GM19099 (cell line): ENCODE data around the gene CCDC171.

Experiments used
- POLR2A ChIP-seq: IDR thresholded peaks from 3 replicates; pipeline ENCODE4 v1.6.1; 2011; ENCODE audit warnings: low read depth; ENCODE audit not compliant: insufficient read length; ENCODE audit errors: extremely low read depth

Gene CCDC171

DNA sequence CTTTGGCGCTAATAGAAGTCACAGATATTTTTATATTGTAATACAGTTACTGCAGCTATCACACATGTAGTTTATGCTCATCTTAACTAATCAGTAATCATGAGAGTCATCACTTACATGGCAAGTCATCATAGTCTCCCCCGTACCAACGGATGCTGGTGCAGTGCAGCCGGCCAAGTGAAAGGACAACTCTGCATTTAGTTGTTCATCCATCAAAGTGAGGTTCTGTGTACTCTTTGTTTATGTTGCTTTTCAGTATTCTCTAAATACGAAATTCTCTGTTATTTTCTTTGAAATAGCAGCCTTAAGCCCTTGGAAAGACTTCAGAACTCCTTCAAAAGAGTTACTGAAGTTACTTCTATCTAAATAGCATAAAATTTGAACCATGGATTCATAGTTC is 216.7 kb downstream of the CCDC171 start:
- TF ChIP-seq POLR2A = no peak

DNA sequence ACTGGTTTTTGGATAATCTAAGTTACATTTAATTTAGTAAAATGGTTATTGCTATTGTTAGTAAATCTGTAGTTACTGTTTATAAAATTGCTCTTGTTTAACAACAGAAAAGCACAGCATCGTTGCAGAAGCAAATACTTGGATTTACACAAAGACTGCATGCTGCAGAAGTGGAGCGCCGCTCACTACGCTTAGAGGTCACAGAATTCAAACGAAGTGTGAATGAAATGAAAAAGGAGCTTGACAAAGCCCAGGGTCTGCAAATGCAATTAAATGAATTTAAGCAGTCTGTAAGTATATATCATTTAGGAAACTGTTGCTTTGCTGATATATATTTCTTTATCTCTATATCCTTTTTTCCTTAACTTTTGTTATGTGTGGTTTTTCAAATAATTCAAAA is 226.0 kb downstream of the CCDC171 start:
- no peak for TF ChIP-seq POLR2A

- TF ChIP-seq POLR2A = no peak
Measured at GRCh38 chr9:15782106-15782505, 229.3 kb downstream of the CCDC171 start.

GRCh38 chr9:15785584-15785983 is 232.7 kb downstream of the CCDC171 start:
- TF ChIP-seq POLR2A = no peak

DNA sequence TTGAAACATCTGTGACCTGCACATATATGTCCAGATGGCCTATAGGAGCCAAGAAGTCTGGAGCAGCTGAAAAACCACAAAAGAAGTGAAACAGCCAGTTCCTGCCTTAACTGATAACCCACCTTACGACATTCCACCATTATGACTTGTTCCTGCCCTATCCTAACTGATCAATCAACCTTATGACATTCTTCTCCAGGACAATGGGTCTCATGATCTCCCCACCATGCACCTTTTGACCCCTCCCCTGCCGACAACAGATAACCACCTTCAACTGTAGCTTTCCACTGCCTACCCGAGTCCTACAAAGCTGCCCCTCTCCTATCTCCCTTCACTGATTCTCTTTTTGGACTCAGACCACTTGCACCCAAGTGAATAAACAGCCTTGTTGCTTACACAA is 233.8 kb downstream of the CCDC171 start:
- TF ChIP-seq POLR2A = no peak

- TF ChIP-seq POLR2A = no peak
Measured at GRCh38 chr9:15813076-15813475, 260.2 kb downstream of the CCDC171 start.

GRCh38 chr9:15824310-15824709 is 271.5 kb downstream of the CCDC171 start:
- no peak for TF ChIP-seq POLR2A

GRCh38 chr9:15831384-15831783 is 278.5 kb downstream of the CCDC171 start:
- no peak for TF ChIP-seq POLR2A

- TF ChIP-seq POLR2A = no peak
Measured at GRCh38 chr9:15834541-15834940, 281.7 kb downstream of the CCDC171 start.

- no peak for TF ChIP-seq POLR2A
Measured at GRCh38 chr9:15837079-15837679, 284.3 kb downstream of the CCDC171 start.

GRCh38 chr9:15842051-15842450 is 289.2 kb downstream of the CCDC171 start:
- no peak for TF ChIP-seq POLR2A

DNA sequence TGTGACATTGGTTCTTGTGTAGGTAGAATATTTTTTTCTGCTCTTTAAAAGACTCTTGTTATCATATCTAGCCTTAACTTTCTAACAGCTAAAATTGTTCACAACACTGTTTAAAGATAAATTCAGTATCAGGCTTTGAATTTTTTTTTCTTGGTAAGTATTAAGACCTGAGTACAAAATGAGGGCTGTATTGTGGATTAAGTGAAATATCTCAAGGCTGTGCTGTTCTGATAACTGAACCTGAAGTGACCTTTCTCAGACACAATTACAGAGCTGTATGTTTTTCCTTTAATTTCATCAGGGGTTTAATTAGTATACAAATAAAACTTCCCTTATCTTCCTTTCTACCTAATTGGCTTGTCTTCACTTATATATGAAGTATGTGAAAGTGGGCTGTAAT is 290.5 kb downstream of the CCDC171 start:
- no peak for TF ChIP-seq POLR2A

DNA sequence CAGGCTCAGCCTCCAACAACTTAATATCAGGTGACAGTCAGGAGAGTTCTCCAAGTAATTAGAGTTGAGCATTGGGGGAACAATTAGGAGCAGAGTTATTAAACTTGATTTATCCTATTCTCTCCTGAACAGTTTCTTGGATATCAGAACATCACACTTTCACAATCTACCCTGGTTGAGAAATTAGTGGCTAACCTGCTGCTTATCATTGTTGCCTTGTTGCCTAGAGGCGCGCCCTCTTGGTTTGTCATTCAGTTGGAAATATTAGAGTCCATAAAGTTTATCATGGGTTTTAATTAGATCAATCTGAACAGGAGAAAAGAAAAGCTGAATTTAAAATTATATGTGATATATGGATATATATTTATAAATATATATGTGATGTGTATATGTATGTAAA is 291.1 kb downstream of the CCDC171 start:
- TF ChIP-seq POLR2A = no peak

DNA sequence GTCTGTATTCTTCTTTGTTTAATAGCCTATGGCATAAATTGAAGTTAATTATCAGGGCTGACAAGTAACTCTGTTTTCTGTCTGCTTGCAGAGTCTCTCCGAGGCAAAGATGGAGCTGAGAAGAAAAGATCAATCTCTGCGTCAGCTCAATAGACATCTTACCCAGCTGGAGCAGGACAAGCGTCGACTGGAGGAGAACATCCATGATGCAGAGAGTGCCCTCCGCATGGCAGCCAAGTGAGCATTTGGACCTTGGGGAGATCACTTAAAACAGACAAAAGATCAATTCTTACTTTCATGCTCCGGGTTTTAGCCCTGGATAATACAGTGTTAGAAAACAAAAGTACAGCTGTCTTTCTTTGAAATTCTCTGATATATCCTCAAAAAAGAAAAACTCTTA is 293.8 kb downstream of the CCDC171 start:
- no peak for TF ChIP-seq POLR2A

DNA sequence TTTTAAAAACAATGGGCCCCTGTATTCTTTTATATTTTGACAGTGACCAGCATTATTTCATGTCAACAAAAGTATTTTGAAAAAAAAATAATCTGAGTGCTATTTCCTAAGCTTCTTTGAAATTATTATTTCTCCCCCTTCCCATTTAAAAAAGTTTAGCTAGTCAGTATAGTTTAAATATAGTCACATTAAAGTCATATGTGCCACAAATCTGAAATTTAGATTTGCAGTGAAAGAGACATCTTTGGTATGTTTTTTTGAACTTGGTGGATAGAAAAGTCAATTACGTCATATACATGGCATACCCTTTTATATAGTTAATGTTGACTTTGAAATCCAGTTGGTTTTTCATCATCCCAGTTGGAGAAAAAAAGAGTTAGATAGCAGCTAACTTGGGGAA is 297.0 kb downstream of the CCDC171 start:
- TF ChIP-seq POLR2A = no peak

DNA sequence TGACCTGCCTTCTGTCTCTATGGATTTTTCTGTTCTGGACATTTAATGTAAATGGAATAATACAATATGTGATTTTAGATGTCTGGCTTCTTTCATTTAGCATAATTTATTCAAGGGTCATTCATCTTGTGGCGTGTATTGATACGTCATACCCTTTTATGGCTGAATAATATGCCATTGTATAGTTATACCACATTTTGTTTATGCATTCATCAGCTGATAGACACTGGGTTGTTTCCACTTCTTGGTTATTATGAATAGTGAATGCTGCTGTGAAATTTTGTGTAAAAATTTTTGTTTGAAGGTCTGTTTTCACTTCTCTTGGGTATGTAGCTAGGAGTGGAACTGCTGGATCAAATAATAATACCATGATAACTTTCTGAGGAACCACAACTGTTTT is 298.9 kb downstream of the CCDC171 start:
- TF ChIP-seq POLR2A = no peak

DNA sequence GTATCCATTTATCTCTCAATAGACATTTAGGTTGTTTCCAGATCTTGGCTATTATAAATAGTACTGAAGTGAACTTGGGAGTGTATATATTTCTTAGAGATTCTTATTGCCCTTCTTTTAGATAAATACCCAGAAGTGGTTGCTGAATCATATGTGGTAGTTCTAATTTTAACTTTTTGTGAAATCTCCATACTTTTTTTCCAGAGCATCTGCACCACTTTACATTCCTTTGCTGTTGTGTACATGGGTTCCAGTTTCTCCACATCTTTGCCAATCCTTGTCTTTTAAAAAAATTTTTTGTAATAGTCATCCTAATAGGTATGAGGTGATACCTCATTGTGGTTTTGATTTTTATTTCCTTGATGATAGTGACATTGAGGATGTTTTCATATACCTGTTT is 303.7 kb downstream of the CCDC171 start:
- no peak for TF ChIP-seq POLR2A
